Measurements from ENCODE around the gene NEK1.

- TF ChIP-seq SMC3 (IDR thresholded peaks at IDR 0.05; ENCODE audit: low read depth, low read length) (no peak), CHD1 (IDR thresholded peaks at IDR 0.05; ENCODE audit: low read depth, low read length) (no peak), POLR2A (IDR thresholded peaks at IDR 0.05; ENCODE audit: low read depth, low read length) (no peak), MAFK (IDR thresholded peaks at IDR 0.05; ENCODE audit: low read depth, low read length) (no peak), RAD21 (IDR thresholded peaks at IDR 0.05; ENCODE audit: low read length) (no peak), BHLHE40 (IDR thresholded peaks at IDR 0.05; ENCODE audit: low read depth, low read length) (no peak), ELK1 (IDR thresholded peaks at IDR 0.05; ENCODE audit: borderline replicate concordance, low read depth, low read length) (no peak), USF2 (IDR thresholded peaks at IDR 0.05; ENCODE audit: low read depth, low read length) (no peak)
- TF ChIP-seq, protein P1, sequence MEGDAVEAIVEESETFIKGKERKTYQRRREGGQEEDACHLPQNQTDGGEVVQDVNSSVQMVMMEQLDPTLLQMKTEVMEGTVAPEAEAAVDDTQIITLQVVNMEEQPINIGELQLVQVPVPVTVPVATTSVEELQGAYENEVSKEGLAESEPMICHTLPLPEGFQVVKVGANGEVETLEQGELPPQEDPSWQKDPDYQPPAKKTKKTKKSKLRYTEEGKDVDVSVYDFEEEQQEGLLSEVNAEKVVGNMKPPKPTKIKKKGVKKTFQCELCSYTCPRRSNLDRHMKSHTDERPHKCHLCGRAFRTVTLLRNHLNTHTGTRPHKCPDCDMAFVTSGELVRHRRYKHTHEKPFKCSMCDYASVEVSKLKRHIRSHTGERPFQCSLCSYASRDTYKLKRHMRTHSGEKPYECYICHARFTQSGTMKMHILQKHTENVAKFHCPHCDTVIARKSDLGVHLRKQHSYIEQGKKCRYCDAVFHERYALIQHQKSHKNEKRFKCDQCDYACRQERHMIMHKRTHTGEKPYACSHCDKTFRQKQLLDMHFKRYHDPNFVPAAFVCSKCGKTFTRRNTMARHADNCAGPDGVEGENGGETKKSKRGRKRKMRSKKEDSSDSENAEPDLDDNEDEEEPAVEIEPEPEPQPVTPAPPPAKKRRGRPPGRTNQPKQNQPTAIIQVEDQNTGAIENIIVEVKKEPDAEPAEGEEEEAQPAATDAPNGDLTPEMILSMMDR (conservative IDR thresholded peaks at IDR 0.05; ENCODE audit: low read depth, low read length) = no peak
Observed at GRCh38 chr4:169603312-169603711, 9.1 kb downstream of the NEK1 start.

All from IMR-90 (cell line).